Caco-2 (cell line): ENCODE data around the gene MXD1. TPM values are rescaled to one million over a fixed set of nuclear protein-coding genes. Genes with fewer than 3 reads are reported as not detected.

Experiments
- BruUV-seq: library from RNA; stranded (reverse); fragments of 400-500 nt; replicated peaks from 2 replicates; lab custom pipeline; 2021; lab: Mats Ljungman, UMichigan
- CTCF ChIA-PET: fragments of 300-600 bp; sonication (Branson Sonifier 250); formaldehyde crosslinking; loops from one replicate; lab custom pipeline; 2022; ENCODE audit warnings: antibody characterized with exemption; lab: Charles Lee
- POLR2A ChIA-PET: fragments of 300-600 bp; sonication (Branson Sonifier 250); formaldehyde crosslinking; loops from one replicate; lab custom pipeline; 2022; ENCODE audit warnings: antibody characterized with exemption; lab: Charles Lee
- DNase-seq, 2 experiments: peaks; one replicate each; pipeline versions ENCODE4 v3.0.0 to v3.0.0-alpha.2; 2020 to 2022
- H3K27me3 ChIP-seq: replicated peaks from 2 replicates; pipeline ENCODE4 v1.6.0; 2011; ENCODE audit warnings: low read length; ENCODE audit not compliant: control insufficient read depth, insufficient read depth
- H3K36me3 ChIP-seq: 2 replicates; pipeline ENCODE4 v1.5.1; 2011; ENCODE audit warnings: low read length; ENCODE audit not compliant: control insufficient read depth, insufficient read depth
- H3K4me1 ChIP-seq: fragments of 250-450 bp; sonication (Bioruptor Pico); 2 replicates; pipeline ENCODE4 v1.5.1; 2020; ENCODE audit warnings: mild to moderate bottlenecking
- H3K4me3 ChIP-seq: 2 replicates; pipeline ENCODE4 v1.5.1; 2011; ENCODE audit warnings: low read depth, mild to moderate bottlenecking, control low read depth, low read length
- H3K9me3 ChIP-seq: fragments of 250-450 bp; sonication (Bioruptor Pico); 2 replicates; pipeline ENCODE4 v1.5.1; 2020; ENCODE audit warnings: mild to moderate bottlenecking, moderate library complexity
- H3K27ac Mint-ChIP-seq: one replicate; pipeline ENCODE4 v1.8.0; 2022; ENCODE audit warnings: mixed read lengths; ENCODE audit not compliant: unreplicated experiment
- H3K27me3 Mint-ChIP-seq: one replicate; pipeline ENCODE4 v1.8.0; 2022; ENCODE audit warnings: mixed read lengths; ENCODE audit not compliant: insufficient read depth, unreplicated experiment
- H3K36me3 Mint-ChIP-seq: one replicate; pipeline ENCODE4 v1.8.0; 2022; ENCODE audit warnings: mild to moderate bottlenecking, mixed read lengths; ENCODE audit not compliant: insufficient read depth, unreplicated experiment
- H3K4me1 Mint-ChIP-seq: one replicate; pipeline ENCODE4 v1.8.0; 2022; ENCODE audit warnings: low read depth, mixed read lengths; ENCODE audit not compliant: unreplicated experiment
- H3K4me3 Mint-ChIP-seq: one replicate; pipeline ENCODE4 v1.8.0; 2022; ENCODE audit warnings: mild to moderate bottlenecking, moderate library complexity, mixed read lengths; ENCODE audit not compliant: unreplicated experiment
- H3K9me3 Mint-ChIP-seq: one replicate; pipeline ENCODE4 v1.8.0; 2022; ENCODE audit warnings: mixed read lengths; ENCODE audit not compliant: unreplicated experiment
- CTCF ChIP-seq, 2 experiments: fragments of 200-600 bp in 1 of 2; IDR thresholded peaks; 1 replicate in 1 of 2; 2 replicates in 1 of 2; pipeline versions ENCODE4 v1.5.1 to v1.8.0; 2011 to 2022; ENCODE audit warnings: antibody characterized with exemption in 1 of 2, control low read depth in 1 of 2, inconsistent platforms in 1 of 2, low read depth in 1 of 2, low read length in 1 of 2, mild to moderate bottlenecking in 1 of 2, moderate library complexity in 1 of 2; ENCODE audit not compliant: insufficient read depth in 1 of 2, severe bottlenecking in 1 of 2, unreplicated experiment in 1 of 2
- intact Hi-C: fragments of 100-400 bp; cut with micrococcal nuclease; formaldehyde crosslinking; loops from one replicate; pipeline ENCODE4 v1.10.0; 2022; ENCODE audit not compliant: unreplicated experiment
- total RNA-seq: library from RNA; stranded (reverse); gene quantifications from 2 replicates; pipeline ENCODE4 v1.2.3, GENCODE V29; 2022

The MXD1 gene
- total RNA-seq, 1 experiment from 2014 or later = 9.5 TPM

- DNase-seq = no peak
- POLR2A ChIA-PET = interaction anchor here (0.7 kb wide), 1 partner anchor 92 kb away, joined by 10 read pairs; no protein-coding TSS in a partner anchor
- H3K36me3 ChIP-seq = no peaks in the 10 kb centered on the region
- no peak overlapping the region for H3K4me3 Mint-ChIP-seq
- H3K4me3 ChIP-seq = no peak overlapping the region
- H3K36me3 Mint-ChIP-seq = no peaks in the 10 kb centered on the region
- H3K4me1 ChIP-seq = no peaks in the 10 kb centered on the region
- BruUV-seq = no TSS peak
- no peak for TF ChIP-seq CTCF (IDR thresholded peaks at IDR 0.05; ENCODE audit: insufficient read depth in 1 of 2, low read depth in 1 of 2, low read length in 1 of 2, severe bottlenecking in 1 of 2, unreplicated experiment in 1 of 2)
- intact Hi-C loops = no loop called here
- H3K9me3 ChIP-seq = no peaks in the 10 kb centered on the region
- no peaks in the 10 kb centered on the region for H3K9me3 Mint-ChIP-seq
- H3K27me3 ChIP-seq = no peaks in the 10 kb centered on the region
- peaks cover 3% of the 10 kb centered on the region for H3K27me3 Mint-ChIP-seq
- no peak overlapping the region for H3K27ac Mint-ChIP-seq
- H3K4me1 Mint-ChIP-seq = no peaks in the 10 kb centered on the region
- CTCF ChIA-PET = no interaction called here
Measured at GRCh38 chr2:69956475-69956979, 41.6 kb downstream of the MXD1 start.

- Mint-ChIP-seq H3K4me1 (no peaks in the 10 kb centered on the region), H3K4me3 (no peak overlapping the region), H3K36me3 (no peaks in the 10 kb centered on the region), H3K27me3 (peaks cover 3% of the 10 kb centered on the region), H3K27ac (no peak overlapping the region), H3K9me3 (no peaks in the 10 kb centered on the region)
- H3K4me3 ChIP-seq = no peak overlapping the region
- ChIA-PET POLR2A (no interaction called here), CTCF (interaction anchor here (0.5 kb wide), 1 partner anchor 178 kb away, joined by 3 read pairs; no protein-coding TSS in a partner anchor)
- H3K9me3 ChIP-seq = no peaks in the 10 kb centered on the region
- no peaks in the 10 kb centered on the region for H3K36me3 ChIP-seq
- H3K4me1 ChIP-seq = no peaks in the 10 kb centered on the region
- BruUV-seq = no TSS peak
- no peaks in the 10 kb centered on the region for H3K27me3 ChIP-seq
- TF ChIP-seq CTCF (IDR thresholded peaks at IDR 0.05; ENCODE audit: insufficient read depth in 1 of 2, low read depth in 1 of 2, low read length in 1 of 2, severe bottlenecking in 1 of 2, unreplicated experiment in 1 of 2) = no peak
- DNase-seq = no peak
- intact Hi-C loops = no loop called here
Measured at GRCh38 chr2:69957965-69958364, 43.1 kb downstream of the MXD1 start.

GRCh38 chr2:69958480-69958879, 43.6 kb downstream of the MXD1 start:
- BruUV-seq = no TSS peak
- Histone ChIP-seq H3K4me3 (no peak overlapping the region), H3K9me3 (no peaks in the 10 kb centered on the region), H3K36me3 (no peaks in the 10 kb centered on the region), H3K4me1 (no peaks in the 10 kb centered on the region), H3K27me3 (no peaks in the 10 kb centered on the region)
- CTCF ChIA-PET = no interaction called here
- no peak for TF ChIP-seq CTCF (IDR thresholded peaks at IDR 0.05; ENCODE audit: insufficient read depth in 1 of 2, low read depth in 1 of 2, low read length in 1 of 2, severe bottlenecking in 1 of 2, unreplicated experiment in 1 of 2)
- intact Hi-C loops = no loop called here
- H3K4me3 Mint-ChIP-seq = no peak overlapping the region
- H3K4me1 Mint-ChIP-seq = no peaks in the 10 kb centered on the region
- H3K27me3 Mint-ChIP-seq = peaks cover 3% of the 10 kb centered on the region
- DNase-seq = no peak
- H3K9me3 Mint-ChIP-seq = no peaks in the 10 kb centered on the region
- no peak overlapping the region for H3K27ac Mint-ChIP-seq
- POLR2A ChIA-PET = no interaction called here
- H3K36me3 Mint-ChIP-seq = no peaks in the 10 kb centered on the region
